ENCODE measurements around the gene IPCEF1.
A peak's percentile ranks its signal among the peaks of the same experiment; 100 is the strongest.
"Not testable (repeated sequence)": the region's sequence is repeated elsewhere in the genome, so short reads cannot be mapped to it uniquely, and the experiment has no call there.

IPCEF1 gene

DNA sequence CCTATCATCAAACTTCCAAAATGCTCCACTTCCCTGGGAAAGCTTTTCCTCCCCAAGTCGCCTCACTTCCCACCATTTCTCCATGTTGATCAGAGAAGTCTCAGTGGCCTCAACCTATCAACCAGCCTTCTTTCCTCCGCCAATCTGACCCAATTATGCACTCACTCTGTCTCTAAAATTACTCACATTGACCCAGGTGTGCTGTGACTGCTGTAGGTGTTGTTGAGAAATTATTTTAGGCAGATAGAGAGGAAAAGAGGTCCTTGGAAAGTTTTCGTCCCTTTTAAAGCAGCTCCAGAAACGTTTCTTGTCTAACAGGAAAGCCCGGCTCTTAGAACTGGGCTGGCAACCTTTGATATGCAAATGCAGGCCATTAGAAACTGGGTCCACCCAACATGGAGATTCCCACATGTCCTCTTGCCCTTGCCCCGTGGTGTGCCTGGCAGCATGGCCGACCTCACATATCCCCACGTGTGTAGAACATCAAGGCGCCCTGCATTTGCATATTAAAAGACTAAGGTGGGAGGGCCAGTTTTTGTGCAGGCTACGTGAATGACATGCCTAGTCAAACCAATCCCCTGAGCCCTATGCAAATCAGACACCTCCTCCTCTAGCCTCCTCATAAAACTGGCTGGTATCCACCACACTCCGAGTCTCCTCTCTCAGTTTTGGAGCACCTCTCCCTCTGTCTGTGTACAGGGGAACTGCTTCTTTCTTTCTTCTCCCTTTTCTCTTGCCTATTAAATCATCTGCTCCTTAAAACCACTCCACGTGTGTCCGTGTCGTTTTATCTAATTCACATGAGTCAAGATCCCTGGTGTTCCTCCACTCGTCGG, 12.9 kb downstream of the IPCEF1 start:
- no peak for TF ChIP-seq JUND (IDR thresholded peaks at IDR 0.05; ENCODE audit: low read depth)
- in situ Hi-C loops (cut with HindIII; ENCODE audit: low pct_unique_long_range_greater_than_20kb, low sequenced_read_pairs) = no loop called here
- peak; percentile 11 to 95 for DNase-seq (ENCODE audit: low read depth in 1 of 2, low spot score in 1 of 2)

- DNase-seq (ENCODE audit: low read depth in 1 of 2, low spot score in 1 of 2) = no peak
- TF ChIP-seq JUND (IDR thresholded peaks at IDR 0.05; ENCODE audit: low read depth) = no peak
- in situ Hi-C loops (cut with HindIII; ENCODE audit: low pct_unique_long_range_greater_than_20kb, low sequenced_read_pairs) = no loop called here
Observed at GRCh38 chr6:154341871-154342270, 14.7 kb downstream of the IPCEF1 start.

DNA sequence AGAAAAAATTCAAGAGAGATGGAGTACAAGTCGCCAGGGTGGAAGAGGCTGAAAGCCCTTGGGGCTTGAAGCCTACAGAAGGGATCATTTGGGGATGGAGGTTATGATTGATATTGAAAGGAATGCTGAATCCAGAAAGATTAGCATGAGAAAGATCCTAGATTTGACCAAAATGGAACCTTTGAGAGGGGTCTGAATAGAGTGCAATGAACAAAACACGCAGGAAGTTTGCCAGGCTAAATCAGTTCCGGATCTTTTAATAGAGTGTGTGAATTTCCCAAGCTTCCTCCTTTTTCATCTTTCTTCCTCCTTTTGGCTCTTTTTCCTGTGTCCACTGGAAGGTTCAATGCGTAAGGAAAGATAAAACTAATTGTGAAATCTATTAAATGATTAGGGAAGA, 15.3 kb downstream of the IPCEF1 start:
- TF ChIP-seq JUND (IDR thresholded peaks at IDR 0.05; ENCODE audit: low read depth) = no peak
- in situ Hi-C loops (cut with HindIII; ENCODE audit: low pct_unique_long_range_greater_than_20kb, low sequenced_read_pairs) = no loop called here
- no peak for DNase-seq (ENCODE audit: low read depth in 1 of 2, low spot score in 1 of 2)

DNA sequence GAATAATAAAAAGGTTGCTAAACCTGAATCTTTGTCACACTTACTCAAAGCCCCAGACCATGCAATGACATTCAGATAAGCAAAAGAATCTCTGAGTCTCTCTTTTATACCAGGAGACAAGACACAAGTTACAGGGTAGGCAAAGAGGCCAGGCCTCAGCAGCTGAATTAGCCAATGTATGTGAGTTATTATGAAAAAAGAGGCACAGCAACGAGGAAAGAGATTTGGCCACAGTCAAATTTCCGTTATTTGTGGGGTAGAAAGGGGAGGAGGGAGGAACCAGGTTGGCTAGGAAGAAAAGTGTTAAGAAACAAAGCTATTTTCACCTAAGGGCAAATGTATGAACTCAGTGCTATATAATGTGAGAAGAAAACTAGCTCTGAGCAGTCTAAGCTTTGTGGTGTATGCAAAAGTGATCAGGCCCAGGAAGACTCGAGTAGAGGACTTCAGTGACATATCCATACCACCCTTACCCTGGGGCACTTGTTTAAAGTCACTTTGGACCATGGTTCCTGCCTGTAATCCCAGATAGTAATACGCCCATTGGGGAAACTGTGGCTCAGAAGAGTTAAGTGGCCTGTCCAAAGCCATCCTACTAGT, 19.1 kb downstream of the IPCEF1 start:
- no peak for TF ChIP-seq JUND (IDR thresholded peaks at IDR 0.05; ENCODE audit: low read depth)
- in situ Hi-C loops (cut with HindIII; ENCODE audit: low pct_unique_long_range_greater_than_20kb, low sequenced_read_pairs) = no loop called here
- no peak for DNase-seq (ENCODE audit: low read depth in 1 of 2, low spot score in 1 of 2)

DNA sequence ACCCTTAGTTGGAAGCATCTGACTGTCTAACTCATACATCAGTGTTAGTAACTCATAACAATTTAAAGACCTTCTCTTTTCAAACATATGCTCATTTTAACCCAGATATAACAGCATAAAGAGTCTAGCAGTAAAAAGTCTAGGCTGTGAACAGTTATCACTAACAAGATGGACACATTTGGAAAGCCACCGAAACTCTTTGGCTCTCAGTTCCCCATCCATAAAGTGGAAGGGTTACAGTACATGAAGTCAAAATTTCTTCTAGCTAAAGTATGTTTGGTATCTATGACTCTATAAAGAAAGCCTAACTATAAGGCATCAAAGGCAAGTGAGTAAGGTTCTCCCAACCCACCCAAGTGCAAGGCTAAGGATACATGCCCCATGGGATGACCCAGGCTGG, 22.5 kb downstream of the IPCEF1 start:
- in situ Hi-C loops (cut with HindIII; ENCODE audit: low pct_unique_long_range_greater_than_20kb, low sequenced_read_pairs); DNase-seq (ENCODE audit: low read depth in 1 of 2, low spot score in 1 of 2): not testable (repeated sequence)

GRCh38 chr6:154331750-154332149, 24.9 kb downstream of the IPCEF1 start:
- in situ Hi-C loops (cut with HindIII; ENCODE audit: low pct_unique_long_range_greater_than_20kb, low sequenced_read_pairs) = no loop called here
- no peak for TF ChIP-seq JUND (IDR thresholded peaks at IDR 0.05; ENCODE audit: low read depth)
- DNase-seq (ENCODE audit: low read depth in 1 of 2, low spot score in 1 of 2) = no peak

DNA sequence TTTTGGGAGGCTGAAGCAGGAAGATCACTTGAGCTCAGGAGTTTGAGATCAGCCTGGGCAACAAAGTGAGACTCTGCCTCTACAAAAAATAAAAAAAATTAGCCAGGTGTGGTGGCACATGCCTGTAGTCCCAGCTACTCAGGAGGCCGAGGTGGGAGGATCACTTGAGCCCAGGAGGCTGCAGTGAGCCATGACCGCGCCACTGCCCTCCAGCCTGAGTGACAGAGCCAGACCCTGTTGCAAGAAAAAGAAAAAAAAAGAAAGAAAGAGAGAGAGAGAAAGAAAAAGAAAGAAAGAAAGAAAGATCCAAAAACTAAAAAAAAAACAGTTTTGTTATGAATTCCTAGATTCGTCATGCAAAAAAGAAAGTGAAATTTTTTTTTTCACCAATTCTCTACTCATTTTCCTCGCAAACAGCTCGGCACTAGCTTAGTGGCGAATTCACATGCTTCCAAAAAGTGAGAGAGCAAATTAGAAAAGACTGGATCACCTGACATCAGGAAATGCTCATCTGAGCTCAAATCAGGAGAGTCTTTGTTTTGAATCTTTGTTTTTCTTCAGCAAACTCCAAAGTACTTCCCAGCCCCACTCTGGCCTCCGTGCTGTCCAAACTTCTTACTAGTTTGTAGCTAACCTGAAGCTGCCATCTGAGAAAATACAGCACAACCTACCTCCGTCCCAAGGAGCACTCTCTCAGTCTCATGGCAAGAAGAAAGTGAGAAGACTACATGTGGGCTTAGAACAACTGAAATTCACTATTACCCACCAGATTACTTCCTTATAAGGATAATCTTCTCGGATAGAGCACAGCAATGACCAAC, 27.0 kb downstream of the IPCEF1 start:
- no peak for TF ChIP-seq JUND (IDR thresholded peaks at IDR 0.05; ENCODE audit: low read depth)
- in situ Hi-C loops (cut with HindIII; ENCODE audit: low pct_unique_long_range_greater_than_20kb, low sequenced_read_pairs) = no loop called here
- no peak for DNase-seq (ENCODE audit: low read depth in 1 of 2, low spot score in 1 of 2)

- in situ Hi-C loops (cut with HindIII; ENCODE audit: low pct_unique_long_range_greater_than_20kb, low sequenced_read_pairs); DNase-seq (ENCODE audit: low read depth in 1 of 2, low spot score in 1 of 2): not testable (repeated sequence)
Observed at GRCh38 chr6:154327313-154327712, 29.3 kb downstream of the IPCEF1 start.

DNA sequence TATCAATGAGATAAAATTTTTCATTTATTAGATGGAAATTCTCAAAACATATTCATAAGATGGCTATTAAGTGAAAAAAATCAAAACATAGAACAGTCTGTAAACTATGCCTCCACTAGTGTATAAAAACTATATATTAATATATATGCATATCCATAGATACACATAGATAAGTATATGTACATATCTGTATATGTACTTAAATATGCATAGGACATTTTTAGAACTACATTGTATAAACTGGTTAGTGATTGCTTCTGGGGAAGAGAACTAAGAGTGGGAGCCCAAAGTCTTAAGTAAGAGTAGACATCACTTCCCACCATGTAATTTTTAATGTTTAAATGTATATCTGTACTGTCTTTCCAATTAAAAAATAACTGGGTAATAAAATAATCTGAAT, 31.5 kb downstream of the IPCEF1 start:
- in situ Hi-C loops (cut with HindIII; ENCODE audit: low pct_unique_long_range_greater_than_20kb, low sequenced_read_pairs) = no loop called here

DNA sequence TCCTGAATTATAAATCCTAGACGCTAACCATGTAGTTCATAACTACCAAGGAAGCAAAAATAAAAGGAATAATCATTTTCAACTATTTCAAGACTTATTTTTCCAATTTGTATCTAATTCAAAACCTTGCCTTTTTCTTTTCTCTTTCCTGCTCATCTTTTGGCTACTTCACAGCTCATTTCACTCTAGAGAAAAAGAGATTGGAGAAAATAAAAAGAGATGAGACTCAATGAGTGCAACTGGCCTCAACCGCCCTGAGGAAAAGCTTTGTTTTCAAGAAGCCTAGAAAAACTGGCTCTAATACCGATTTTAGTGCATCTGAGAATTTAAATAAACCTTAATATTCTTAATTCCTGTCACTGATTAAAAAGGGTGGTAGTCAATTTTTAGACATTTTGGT, 36.4 kb downstream of the IPCEF1 start:
- in situ Hi-C loops (cut with HindIII; ENCODE audit: low pct_unique_long_range_greater_than_20kb, low sequenced_read_pairs) = no loop called here
- TF ChIP-seq JUND (IDR thresholded peaks at IDR 0.05; ENCODE audit: low read depth) = no peak

More for the DNA sequence above, 31.5 kb downstream of the IPCEF1 start:
- DNase-seq (ENCODE audit: low read depth in 1 of 2, low spot score in 1 of 2) = no peak
- no peak for TF ChIP-seq JUND (IDR thresholded peaks at IDR 0.05; ENCODE audit: low read depth)

GRCh38 chr6:154319231-154319858, 37.3 kb downstream of the IPCEF1 start:
- in situ Hi-C loops (cut with HindIII; ENCODE audit: low pct_unique_long_range_greater_than_20kb, low sequenced_read_pairs) = no loop called here
- DNase-seq (ENCODE audit: low read depth in 1 of 2, low spot score in 1 of 2) = no peak
- no peak for TF ChIP-seq JUND (IDR thresholded peaks at IDR 0.05; ENCODE audit: low read depth)

More for the DNA sequence above, 36.4 kb downstream of the IPCEF1 start:
- DNase-seq (ENCODE audit: low read depth in 1 of 2, low spot score in 1 of 2) = no peak

DNA sequence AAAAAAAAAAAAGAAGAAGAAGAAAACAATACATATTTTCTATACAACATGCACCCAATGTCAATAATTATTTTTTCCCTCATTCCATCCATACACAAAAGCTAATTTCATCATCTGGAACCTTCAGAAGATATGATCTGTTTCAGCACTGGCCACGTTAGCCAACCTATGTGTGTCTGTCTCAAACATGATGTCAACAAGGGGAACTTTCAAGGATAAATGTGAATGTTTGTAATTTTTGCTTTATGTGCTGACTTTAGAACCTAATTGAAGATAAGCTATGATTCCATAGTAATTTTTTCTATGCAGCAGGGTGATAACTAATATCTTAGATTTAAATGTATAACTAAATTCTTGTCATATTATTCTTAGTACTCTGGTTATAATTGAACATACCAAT, 37.9 kb downstream of the IPCEF1 start:
- no peak for TF ChIP-seq JUND (IDR thresholded peaks at IDR 0.05; ENCODE audit: low read depth)
- in situ Hi-C loops (cut with HindIII; ENCODE audit: low pct_unique_long_range_greater_than_20kb, low sequenced_read_pairs) = no loop called here
- no peak for DNase-seq (ENCODE audit: low read depth in 1 of 2, low spot score in 1 of 2)
